Measurements from ENCODE around the gene KEL.

DNA sequence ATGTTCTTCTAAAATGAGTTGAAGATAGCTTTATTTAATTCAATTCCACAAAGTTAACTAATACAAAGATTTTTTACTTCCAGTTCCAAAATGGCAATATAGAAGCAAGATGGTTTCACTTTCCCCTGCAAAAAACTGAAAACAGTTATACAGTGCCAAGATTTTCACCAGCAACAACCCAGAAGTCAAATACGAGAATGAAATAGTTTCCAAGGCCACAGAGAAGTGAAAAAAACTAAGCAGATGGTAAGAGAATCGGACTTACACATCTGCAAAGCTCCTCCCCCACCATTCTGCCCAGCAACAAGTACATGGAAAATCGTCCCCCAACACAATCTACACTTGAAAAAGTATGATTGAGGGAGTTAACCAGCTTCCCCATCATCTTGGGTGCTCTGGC lies 30.3 kb upstream of the KEL start:
- no peak for TF ChIP-seq CTCF (IDR thresholded peaks at IDR 0.05; ENCODE audit: borderline replicate concordance, extremely low read depth, low read length, poor library complexity, severe bottlenecking)
- TF ChIP-seq EZH2 (IDR thresholded peaks at IDR 0.05; ENCODE audit: borderline replicate concordance, low read depth, low read length, severe bottlenecking), result no peak
